ENCODE data around the gene MARK3.

The MARK3 gene

GRCh38 chr14:103463851-103464250 lies 78.6 kb downstream of the MARK3 start:
- no peak for TF ChIP-seq CTCF (IDR thresholded peaks at IDR 0.05; ENCODE audit: low read depth, low read length, missing control alignments)
- in situ Hi-C loops (cut with HindIII; ENCODE audit: low sequenced_read_pairs): no loop called here
- no peak overlapping the region for H3K4me3 ChIP-seq (ENCODE audit: low read depth, low read length)
- no peak for DNase-seq (ENCODE audit: low read depth)

GRCh38 chr14:103472939-103473338 lies 87.7 kb downstream of the MARK3 start:
- DNase-seq (ENCODE audit: low read depth): no peak
- in situ Hi-C loops (cut with HindIII; ENCODE audit: low sequenced_read_pairs): no loop called here
- no peak for TF ChIP-seq CTCF (IDR thresholded peaks at IDR 0.05; ENCODE audit: low read depth, low read length, missing control alignments)
- H3K4me3 ChIP-seq (ENCODE audit: low read depth, low read length): no peak overlapping the region

GRCh38 chr14:103474893-103475292 lies 89.7 kb downstream of the MARK3 start:
- no peak for DNase-seq (ENCODE audit: low read depth)
- in situ Hi-C loops (cut with HindIII; ENCODE audit: low sequenced_read_pairs): no loop called here
- no peak overlapping the region for H3K4me3 ChIP-seq (ENCODE audit: low read depth, low read length)
- TF ChIP-seq CTCF (IDR thresholded peaks at IDR 0.05; ENCODE audit: low read depth, low read length, missing control alignments): no peak

DNA sequence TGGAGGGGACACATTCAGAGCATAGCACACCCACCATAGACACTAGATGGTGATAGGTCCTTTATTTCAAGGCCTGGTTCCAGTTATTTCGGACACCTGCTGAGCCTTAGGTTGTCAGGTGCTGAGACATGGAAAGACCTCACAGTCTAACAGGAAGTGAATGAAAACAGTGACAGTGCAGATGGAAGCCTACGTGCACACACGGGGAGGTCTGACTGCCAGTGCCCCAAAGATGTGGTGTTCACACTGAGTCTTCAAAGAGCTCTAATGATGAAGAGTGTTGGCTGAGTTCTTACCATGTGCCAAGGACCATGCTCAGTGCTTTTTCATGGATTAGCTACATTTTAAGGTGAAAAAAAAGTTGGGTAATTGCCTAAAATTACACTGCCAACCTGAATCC lies 90.8 kb downstream of the MARK3 start:
- DNase-seq (ENCODE audit: low read depth): no peak
- no peak overlapping the region for H3K4me3 ChIP-seq (ENCODE audit: low read depth, low read length)
- in situ Hi-C loops (cut with HindIII; ENCODE audit: low sequenced_read_pairs): no loop called here
- no peak for TF ChIP-seq CTCF (IDR thresholded peaks at IDR 0.05; ENCODE audit: low read depth, low read length, missing control alignments)

- DNase-seq (ENCODE audit: low read depth): no peak
- TF ChIP-seq CTCF (IDR thresholded peaks at IDR 0.05; ENCODE audit: low read depth, low read length, missing control alignments): no peak
- H3K4me3 ChIP-seq (ENCODE audit: low read depth, low read length): no peak overlapping the region
- in situ Hi-C loops (cut with HindIII; ENCODE audit: low sequenced_read_pairs): no loop called here
Measured at GRCh38 chr14:103476631-103477030, 91.4 kb downstream of the MARK3 start.

DNA sequence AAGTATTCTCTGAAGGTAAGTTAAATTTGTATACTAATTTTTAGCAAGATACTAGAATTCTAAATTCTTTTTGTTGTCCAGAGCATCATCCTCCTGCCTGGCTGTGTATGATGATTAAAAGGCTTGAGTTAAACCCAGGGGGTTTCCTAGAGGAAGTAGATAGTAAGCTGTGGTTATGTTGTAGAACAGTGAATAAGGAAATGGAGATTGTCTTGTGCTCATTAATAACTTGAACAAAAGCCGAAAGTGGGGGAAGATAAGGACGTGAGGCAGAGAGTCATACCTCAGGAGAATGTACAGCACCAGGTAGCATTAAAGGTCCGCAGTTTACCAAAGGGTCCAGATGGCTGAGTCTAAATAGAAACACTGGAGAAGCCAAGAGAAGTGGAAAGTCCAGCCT lies 95.4 kb downstream of the MARK3 start:
- in situ Hi-C loops (cut with HindIII; ENCODE audit: low sequenced_read_pairs): no loop called here
- H3K4me3 ChIP-seq (ENCODE audit: low read depth, low read length): no peak overlapping the region
- no peak for TF ChIP-seq CTCF (IDR thresholded peaks at IDR 0.05; ENCODE audit: low read depth, low read length, missing control alignments)
- no peak for DNase-seq (ENCODE audit: low read depth)

GRCh38 chr14:103483600-103483999 lies 98.4 kb downstream of the MARK3 start:
- in situ Hi-C loops (cut with HindIII; ENCODE audit: low sequenced_read_pairs): no loop called here
- TF ChIP-seq CTCF (IDR thresholded peaks at IDR 0.05; ENCODE audit: low read depth, low read length, missing control alignments): no peak
- H3K4me3 ChIP-seq (ENCODE audit: low read depth, low read length): no peak overlapping the region
- DNase-seq (ENCODE audit: low read depth): peak; percentile 88

All from astrocyte of the cerebellum (primary cell).